Measurements from ENCODE around the gene ALDH3B1. TPM values are rescaled to one million over a fixed set of nuclear protein-coding genes. Genes with fewer than 3 reads are reported as not detected.

The ALDH3B1 gene
- polyA plus RNA-seq, 1 donor from 2014 or later = not detected

DNA sequence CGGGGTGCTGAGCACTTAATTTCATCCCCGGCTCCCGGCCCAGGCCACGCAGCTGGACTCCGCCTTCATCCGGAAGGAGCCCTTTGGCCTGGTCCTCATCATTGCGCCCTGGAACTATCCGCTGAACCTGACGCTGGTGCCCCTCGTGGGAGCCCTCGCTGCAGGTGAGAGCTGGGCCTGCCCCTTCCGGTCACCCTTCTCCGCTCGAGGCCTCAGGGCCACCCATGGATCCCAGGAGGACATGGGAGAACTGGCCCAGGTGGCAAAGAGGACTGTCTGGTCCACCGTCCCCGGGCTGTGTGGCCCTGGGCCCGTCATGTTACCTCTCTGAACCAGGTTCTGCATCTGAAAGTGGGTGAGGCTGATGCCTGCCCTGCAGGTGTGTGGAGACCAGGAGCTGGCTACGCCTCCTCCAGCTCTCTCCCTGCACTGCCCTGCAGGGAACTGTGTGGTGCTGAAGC, 8.6 kb downstream of the ALDH3B1 start:
- H4K20me1 ChIP-seq (ENCODE audit: insufficient read depth) = no peaks in the 10 kb centered on the region
- H3K27me3 ChIP-seq (ENCODE audit: insufficient read depth, low read depth, low read length) = no peaks in the 10 kb centered on the region
- H3K27ac ChIP-seq (ENCODE audit: low read length) = no peak overlapping the region
- no peak overlapping the region for H2AFZ ChIP-seq (ENCODE audit: low read depth, low read length)
- no peaks in the 10 kb centered on the region for H3K79me2 ChIP-seq (replicated peaks; ENCODE audit: insufficient read depth, low read length)
- no peak overlapping the region for H3K9ac ChIP-seq (ENCODE audit: low read length)
- TF ChIP-seq RAD21 (conservative IDR thresholded peaks at IDR 0.05) = no peak
- no peak for TF ChIP-seq EP300 (conservative IDR thresholded peaks at IDR 0.05; ENCODE audit: poor library complexity, severe bottlenecking)
- no peak for TF ChIP-seq MXI1 (conservative IDR thresholded peaks at IDR 0.05; ENCODE audit: poor library complexity, severe bottlenecking)
- TF ChIP-seq, protein P1, sequence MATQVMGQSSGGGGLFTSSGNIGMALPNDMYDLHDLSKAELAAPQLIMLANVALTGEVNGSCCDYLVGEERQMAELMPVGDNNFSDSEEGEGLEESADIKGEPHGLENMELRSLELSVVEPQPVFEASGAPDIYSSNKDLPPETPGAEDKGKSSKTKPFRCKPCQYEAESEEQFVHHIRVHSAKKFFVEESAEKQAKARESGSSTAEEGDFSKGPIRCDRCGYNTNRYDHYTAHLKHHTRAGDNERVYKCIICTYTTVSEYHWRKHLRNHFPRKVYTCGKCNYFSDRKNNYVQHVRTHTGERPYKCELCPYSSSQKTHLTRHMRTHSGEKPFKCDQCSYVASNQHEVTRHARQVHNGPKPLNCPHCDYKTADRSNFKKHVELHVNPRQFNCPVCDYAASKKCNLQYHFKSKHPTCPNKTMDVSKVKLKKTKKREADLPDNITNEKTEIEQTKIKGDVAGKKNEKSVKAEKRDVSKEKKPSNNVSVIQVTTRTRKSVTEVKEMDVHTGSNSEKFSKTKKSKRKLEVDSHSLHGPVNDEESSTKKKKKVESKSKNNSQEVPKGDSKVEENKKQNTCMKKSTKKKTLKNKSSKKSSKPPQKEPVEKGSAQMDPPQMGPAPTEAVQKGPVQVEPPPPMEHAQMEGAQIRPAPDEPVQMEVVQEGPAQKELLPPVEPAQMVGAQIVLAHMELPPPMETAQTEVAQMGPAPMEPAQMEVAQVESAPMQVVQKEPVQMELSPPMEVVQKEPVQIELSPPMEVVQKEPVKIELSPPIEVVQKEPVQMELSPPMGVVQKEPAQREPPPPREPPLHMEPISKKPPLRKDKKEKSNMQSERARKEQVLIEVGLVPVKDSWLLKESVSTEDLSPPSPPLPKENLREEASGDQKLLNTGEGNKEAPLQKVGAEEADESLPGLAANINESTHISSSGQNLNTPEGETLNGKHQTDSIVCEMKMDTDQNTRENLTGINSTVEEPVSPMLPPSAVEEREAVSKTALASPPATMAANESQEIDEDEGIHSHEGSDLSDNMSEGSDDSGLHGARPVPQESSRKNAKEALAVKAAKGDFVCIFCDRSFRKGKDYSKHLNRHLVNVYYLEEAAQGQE (IDR thresholded peaks at IDR 0.05; ENCODE audit: borderline replicate concordance) = no peak
- TF ChIP-seq POLR2AphosphoS5 (IDR thresholded peaks at IDR 0.05) = no peak
- TF ChIP-seq SMC3 (conservative IDR thresholded peaks at IDR 0.05; ENCODE audit: poor library complexity) = no peak
- TF ChIP-seq, protein P2, sequence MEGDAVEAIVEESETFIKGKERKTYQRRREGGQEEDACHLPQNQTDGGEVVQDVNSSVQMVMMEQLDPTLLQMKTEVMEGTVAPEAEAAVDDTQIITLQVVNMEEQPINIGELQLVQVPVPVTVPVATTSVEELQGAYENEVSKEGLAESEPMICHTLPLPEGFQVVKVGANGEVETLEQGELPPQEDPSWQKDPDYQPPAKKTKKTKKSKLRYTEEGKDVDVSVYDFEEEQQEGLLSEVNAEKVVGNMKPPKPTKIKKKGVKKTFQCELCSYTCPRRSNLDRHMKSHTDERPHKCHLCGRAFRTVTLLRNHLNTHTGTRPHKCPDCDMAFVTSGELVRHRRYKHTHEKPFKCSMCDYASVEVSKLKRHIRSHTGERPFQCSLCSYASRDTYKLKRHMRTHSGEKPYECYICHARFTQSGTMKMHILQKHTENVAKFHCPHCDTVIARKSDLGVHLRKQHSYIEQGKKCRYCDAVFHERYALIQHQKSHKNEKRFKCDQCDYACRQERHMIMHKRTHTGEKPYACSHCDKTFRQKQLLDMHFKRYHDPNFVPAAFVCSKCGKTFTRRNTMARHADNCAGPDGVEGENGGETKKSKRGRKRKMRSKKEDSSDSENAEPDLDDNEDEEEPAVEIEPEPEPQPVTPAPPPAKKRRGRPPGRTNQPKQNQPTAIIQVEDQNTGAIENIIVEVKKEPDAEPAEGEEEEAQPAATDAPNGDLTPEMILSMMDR (IDR thresholded peaks at IDR 0.05; ENCODE audit: poor library complexity, severe bottlenecking) = no peak
- TF ChIP-seq EZH2 (IDR thresholded peaks at IDR 0.05; ENCODE audit: borderline replicate concordance, insufficient read depth, low read length, poor library complexity, severe bottlenecking) = no peak
- no peak for TF ChIP-seq TAF1 (IDR thresholded peaks at IDR 0.05; ENCODE audit: low read depth)
- no peaks in the 10 kb centered on the region for H3K9me3 ChIP-seq (ENCODE audit: low read length)
- no peak overlapping the region for H3K4me3 ChIP-seq (ENCODE audit: low read length)
- H3K9me2 ChIP-seq (ENCODE audit: insufficient read depth, low read length) = no peaks in the 10 kb centered on the region
- no peaks in the 10 kb centered on the region for H3K36me3 ChIP-seq (ENCODE audit: insufficient read depth, low read length)
- no peaks in the 10 kb centered on the region for H3F3A ChIP-seq (ENCODE audit: insufficient read depth, low read length, poor library complexity, severe bottlenecking)
- no peak overlapping the region for H3K4me2 ChIP-seq (ENCODE audit: low read length)

DNA sequence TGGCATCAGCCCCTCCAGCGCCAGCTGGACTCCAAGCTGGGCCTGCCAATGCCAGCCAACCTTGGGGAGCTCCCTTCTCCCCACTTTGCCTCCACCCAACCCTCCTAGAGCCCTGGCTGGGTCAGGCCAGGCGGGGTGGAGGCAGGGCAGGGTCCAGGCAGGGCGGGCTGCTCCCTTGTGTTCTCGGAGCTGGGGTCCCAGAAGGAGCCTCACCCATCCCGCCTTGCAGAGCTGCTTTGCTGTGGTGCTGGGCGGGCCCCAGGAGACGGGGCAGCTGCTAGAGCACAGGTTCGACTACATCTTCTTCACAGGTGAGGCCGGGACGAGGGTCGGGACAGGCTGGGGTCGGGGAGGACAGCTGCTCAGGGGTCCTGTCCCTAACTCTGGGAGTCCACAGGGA, 9.4 kb downstream of the ALDH3B1 start:
- no peaks in the 10 kb centered on the region for H3K79me2 ChIP-seq (replicated peaks; ENCODE audit: insufficient read depth, low read length)
- no peaks in the 10 kb centered on the region for H3K36me3 ChIP-seq (ENCODE audit: insufficient read depth, low read length)
- H3K4me2 ChIP-seq (ENCODE audit: low read length) = no peak overlapping the region
- H4K20me1 ChIP-seq (ENCODE audit: insufficient read depth) = no peaks in the 10 kb centered on the region
- no peaks in the 10 kb centered on the region for H3K9me3 ChIP-seq (ENCODE audit: low read length)
- no peak overlapping the region for H3K9ac ChIP-seq (ENCODE audit: low read length)
- no peak for TF ChIP-seq RAD21 (conservative IDR thresholded peaks at IDR 0.05)
- no peak for TF ChIP-seq EP300 (conservative IDR thresholded peaks at IDR 0.05; ENCODE audit: poor library complexity, severe bottlenecking)
- no peak for TF ChIP-seq TAF1 (IDR thresholded peaks at IDR 0.05; ENCODE audit: low read depth)
- TF ChIP-seq, protein P1 (IDR thresholded peaks at IDR 0.05; ENCODE audit: borderline replicate concordance) = no peak
- TF ChIP-seq, protein P2 (IDR thresholded peaks at IDR 0.05; ENCODE audit: poor library complexity, severe bottlenecking) = no peak
- TF ChIP-seq POLR2AphosphoS5 (IDR thresholded peaks at IDR 0.05) = no peak
- no peak for TF ChIP-seq MXI1 (conservative IDR thresholded peaks at IDR 0.05; ENCODE audit: poor library complexity, severe bottlenecking)
- TF ChIP-seq SMC3 (conservative IDR thresholded peaks at IDR 0.05; ENCODE audit: poor library complexity) = no peak
- no peak for TF ChIP-seq EZH2 (IDR thresholded peaks at IDR 0.05; ENCODE audit: borderline replicate concordance, insufficient read depth, low read length, poor library complexity, severe bottlenecking)
- H3K27me3 ChIP-seq (ENCODE audit: insufficient read depth, low read depth, low read length) = no peaks in the 10 kb centered on the region
- H3K9me2 ChIP-seq (ENCODE audit: insufficient read depth, low read length) = no peaks in the 10 kb centered on the region
- no peak overlapping the region for H3K27ac ChIP-seq (ENCODE audit: low read length)
- no peak overlapping the region for H2AFZ ChIP-seq (ENCODE audit: low read depth, low read length)
- no peaks in the 10 kb centered on the region for H3F3A ChIP-seq (ENCODE audit: insufficient read depth, low read length, poor library complexity, severe bottlenecking)
- no peak overlapping the region for H3K4me3 ChIP-seq (ENCODE audit: low read length)
